ENCODE results near the gene RAMP3. TPM values are rescaled to one million over a fixed set of nuclear protein-coding genes. Genes with fewer than 3 reads are reported as not detected.
"Not testable (repeated sequence)": the region's sequence is repeated elsewhere in the genome, so short reads cannot be mapped to it uniquely, and the experiment has no call there.

Gene RAMP3
- total RNA-seq, 1 donor from 2014 or later: not detected

GRCh38 chr7:45155941-45156340 lies 1.6 kb upstream of the RAMP3 start:
- DNase-seq (ENCODE audit: extremely low read depth, low read depth, low spot score): no peak

- no peak for DNase-seq (ENCODE audit: extremely low read depth, low read depth, low spot score)
Measured at GRCh38 chr7:45156516-45157272, 897 bp upstream of the RAMP3 start.

GRCh38 chr7:45157286-45157652 lies 322 bp upstream of the RAMP3 start:
- DNase-seq (ENCODE audit: extremely low read depth, low read depth, low spot score): no peak

- DNase-seq (ENCODE audit: extremely low read depth, low read depth, low spot score): no peak
Measured at GRCh38 chr7:45158471-45158870, 880 bp downstream of the RAMP3 start.

GRCh38 chr7:45159296-45159695 lies 1.7 kb downstream of the RAMP3 start:
- DNase-seq (ENCODE audit: extremely low read depth, low read depth, low spot score): no peak

GRCh38 chr7:45160417-45160881 lies 2.9 kb downstream of the RAMP3 start:
- no peak for DNase-seq (ENCODE audit: extremely low read depth, low read depth, low spot score)

GRCh38 chr7:45161138-45161537 lies 3.5 kb downstream of the RAMP3 start:
- DNase-seq (ENCODE audit: extremely low read depth, low read depth, low spot score): no peak

GRCh38 chr7:45161842-45162241 lies 4.3 kb downstream of the RAMP3 start:
- DNase-seq (ENCODE audit: extremely low read depth, low read depth, low spot score): no peak

- DNase-seq (ENCODE audit: extremely low read depth, low read depth, low spot score): no peak
Measured at GRCh38 chr7:45162311-45162845, 4.8 kb downstream of the RAMP3 start.

- no peak for DNase-seq (ENCODE audit: extremely low read depth, low read depth, low spot score)
Measured at GRCh38 chr7:45162943-45163691, 5.5 kb downstream of the RAMP3 start.

- DNase-seq (ENCODE audit: extremely low read depth, low read depth, low spot score): no peak
Measured at GRCh38 chr7:45163692-45164052, 6.1 kb downstream of the RAMP3 start.

- not testable (repeated sequence) for DNase-seq (ENCODE audit: extremely low read depth, low read depth, low spot score)
Measured at GRCh38 chr7:45164271-45164670, 6.7 kb downstream of the RAMP3 start.

GRCh38 chr7:45165857-45166256 lies 8.3 kb downstream of the RAMP3 start:
- DNase-seq (ENCODE audit: extremely low read depth, low read depth, low spot score): no peak

- no peak for DNase-seq (ENCODE audit: extremely low read depth, low read depth, low spot score)
Measured at GRCh38 chr7:45171946-45172345, 14.4 kb downstream of the RAMP3 start.

- DNase-seq (ENCODE audit: extremely low read depth, low read depth, low spot score): no peak
Measured at GRCh38 chr7:45173596-45174327, 16.2 kb downstream of the RAMP3 start.

GRCh38 chr7:45174328-45174610 lies 16.7 kb downstream of the RAMP3 start:
- no peak for DNase-seq (ENCODE audit: extremely low read depth, low read depth, low spot score)

GRCh38 chr7:45174966-45175765 lies 17.6 kb downstream of the RAMP3 start:
- DNase-seq (ENCODE audit: extremely low read depth, low read depth, low spot score): no peak

- no peak for DNase-seq (ENCODE audit: extremely low read depth, low read depth, low spot score)
Measured at GRCh38 chr7:45176091-45176490, 18.5 kb downstream of the RAMP3 start.

GRCh38 chr7:45176886-45177731 lies 19.5 kb downstream of the RAMP3 start:
- no peak for DNase-seq (ENCODE audit: extremely low read depth, low read depth, low spot score)

- no peak for DNase-seq (ENCODE audit: extremely low read depth, low read depth, low spot score)
Measured at GRCh38 chr7:45177801-45178200, 20.2 kb downstream of the RAMP3 start.
